Putamen (tissue), 1 donor: ENCODE measurements around the gene SCLY.

ENCODE experiments used
- DNase-seq: peaks from one replicate; pipeline ENCODE4 v3.0.0-alpha.2; 2016; ENCODE audit warnings: low spot score

SCLY gene

DNA sequence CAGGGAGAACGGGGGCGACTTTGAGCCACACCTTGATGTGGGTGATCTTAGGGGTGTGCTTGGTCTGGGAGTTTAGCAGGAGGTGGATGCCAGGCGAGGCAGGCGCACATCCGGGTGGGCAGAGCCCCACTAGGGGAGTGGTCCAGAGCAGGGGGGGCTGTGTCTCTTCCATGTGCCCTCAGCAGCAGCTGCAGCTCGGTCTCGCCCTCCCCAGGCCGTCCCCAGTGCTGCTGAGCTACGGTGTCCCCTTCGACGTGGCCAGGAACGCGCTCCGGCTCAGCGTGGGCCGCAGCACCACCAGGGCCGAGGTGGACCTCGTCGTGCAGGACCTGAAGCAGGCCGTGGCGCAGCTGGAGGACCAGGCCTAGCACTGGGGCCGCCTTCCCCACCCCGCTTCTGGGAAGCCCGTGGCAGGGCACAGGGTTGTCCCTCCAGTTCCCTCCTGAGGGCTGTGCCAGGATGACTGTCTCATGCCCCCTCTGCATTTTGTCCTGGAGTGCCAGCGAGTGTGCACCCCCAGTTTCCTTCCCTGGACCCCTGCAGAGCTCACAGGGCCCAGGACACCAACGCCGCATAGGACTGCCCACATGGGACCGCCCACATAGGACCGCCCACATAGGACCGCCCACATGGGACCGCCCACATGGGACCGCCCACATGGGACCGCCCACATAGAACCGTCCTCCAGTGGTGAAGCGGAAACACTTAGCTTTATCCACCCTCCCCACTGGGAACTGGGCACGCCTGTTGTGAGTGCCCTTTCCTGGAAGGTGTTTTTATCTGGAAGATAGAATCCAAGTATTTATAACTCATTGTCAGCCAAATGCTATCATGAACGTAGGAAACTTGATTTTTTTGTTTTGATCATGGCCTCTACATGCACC lies 37.4 kb downstream of the SCLY start:
- no peak for DNase-seq

DNA sequence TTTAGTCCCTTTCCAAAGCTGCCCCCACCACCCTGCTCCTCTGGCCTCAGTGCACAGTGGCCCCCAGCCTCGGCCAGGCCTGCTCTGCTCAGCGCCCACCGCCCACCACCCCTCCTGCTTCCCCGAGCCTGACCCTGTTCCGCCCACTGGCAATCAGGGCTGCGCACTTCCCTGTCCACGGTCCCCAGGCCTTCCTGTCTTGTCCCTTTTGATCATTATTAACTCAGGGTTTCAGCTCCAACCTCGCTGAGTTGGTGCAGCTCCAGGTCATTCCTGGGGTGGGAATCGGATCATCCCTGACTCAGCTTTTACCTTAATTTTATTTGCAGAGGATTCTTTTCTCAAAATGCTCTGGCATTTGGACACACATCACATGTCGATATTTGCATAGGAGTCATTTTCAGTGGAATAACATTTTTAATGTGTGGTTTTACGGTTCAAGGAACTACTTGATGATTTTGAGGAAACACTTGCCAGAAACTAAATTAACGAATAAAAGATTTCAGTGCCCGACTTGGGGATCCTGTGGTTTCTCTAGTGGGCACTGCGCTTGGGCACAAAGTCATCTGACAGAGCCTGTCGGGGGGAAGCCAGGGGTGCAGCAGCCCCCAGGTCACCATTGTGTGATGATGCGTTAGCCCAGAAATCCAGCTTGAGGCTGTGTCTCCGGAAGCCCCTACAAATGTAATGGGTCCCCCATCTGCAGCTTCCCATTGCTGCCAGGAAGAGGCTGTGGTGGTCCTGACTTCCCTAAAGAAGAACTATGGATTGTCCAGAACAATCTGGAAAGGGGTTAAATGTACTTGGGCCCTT lies 38.3 kb downstream of the SCLY start:
- no peak for DNase-seq

DNA sequence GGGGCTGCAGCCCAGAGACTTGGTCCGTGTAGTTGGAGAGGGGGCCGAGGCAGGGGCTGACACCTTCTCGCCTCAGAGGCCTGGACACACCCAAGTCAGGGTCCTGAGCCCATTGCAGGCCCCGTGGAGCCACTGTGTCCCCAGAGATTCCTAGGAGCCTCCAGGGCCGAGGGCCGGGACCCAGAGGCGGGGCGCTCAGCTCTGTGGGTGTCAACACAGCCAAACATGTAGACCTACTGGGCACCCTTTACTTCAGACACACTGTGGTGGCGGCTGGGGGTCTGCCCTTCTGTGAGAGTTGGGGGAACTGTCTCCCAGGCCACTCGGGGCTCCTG lies 38.9 kb downstream of the SCLY start:
- DNase-seq: no peak

DNA sequence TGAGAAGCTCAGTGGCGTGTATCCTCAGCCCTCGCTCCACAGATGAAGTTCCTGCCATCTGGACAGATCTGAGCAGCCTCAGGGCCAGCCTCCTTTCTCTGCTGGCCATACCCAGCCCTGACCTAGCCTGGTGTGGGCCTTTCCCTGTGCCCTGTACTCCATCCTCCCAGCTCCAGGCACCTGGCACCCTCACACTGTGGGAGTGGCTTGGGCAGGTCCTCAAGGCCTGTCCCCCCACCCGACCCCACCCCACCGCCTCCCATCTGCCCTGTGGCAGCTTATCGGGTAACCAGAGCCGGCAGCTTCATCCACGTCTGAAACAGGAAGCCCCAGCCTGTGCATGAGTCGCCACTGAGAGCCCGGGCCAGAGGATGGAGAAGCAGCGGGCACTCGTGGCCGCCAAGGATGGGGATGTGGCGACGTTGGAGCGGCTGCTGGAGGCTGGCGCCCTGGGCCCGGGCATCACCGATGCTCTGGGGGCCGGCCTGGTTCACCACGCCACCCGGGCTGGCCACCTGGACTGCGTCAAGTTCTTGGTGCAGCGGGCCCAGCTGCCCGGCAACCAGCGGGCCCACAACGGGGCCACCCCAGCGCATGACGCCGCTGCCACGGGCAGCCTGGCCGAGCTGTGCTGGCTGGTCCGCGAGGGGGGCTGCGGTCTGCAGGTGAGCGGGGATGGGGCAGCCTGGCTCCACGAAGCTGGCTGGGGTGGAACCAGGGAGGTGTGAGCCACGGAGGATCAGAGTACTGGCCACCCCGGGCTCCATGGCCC lies 39.4 kb downstream of the SCLY start, which contains the start of gene ESPNL:
TSS of gene ESPNL (plus strand) at position 292 of the 772 bp plus-strand sequence. CDS start at position 372, 80 bp downstream.
- DNase-seq: no peak

DNA sequence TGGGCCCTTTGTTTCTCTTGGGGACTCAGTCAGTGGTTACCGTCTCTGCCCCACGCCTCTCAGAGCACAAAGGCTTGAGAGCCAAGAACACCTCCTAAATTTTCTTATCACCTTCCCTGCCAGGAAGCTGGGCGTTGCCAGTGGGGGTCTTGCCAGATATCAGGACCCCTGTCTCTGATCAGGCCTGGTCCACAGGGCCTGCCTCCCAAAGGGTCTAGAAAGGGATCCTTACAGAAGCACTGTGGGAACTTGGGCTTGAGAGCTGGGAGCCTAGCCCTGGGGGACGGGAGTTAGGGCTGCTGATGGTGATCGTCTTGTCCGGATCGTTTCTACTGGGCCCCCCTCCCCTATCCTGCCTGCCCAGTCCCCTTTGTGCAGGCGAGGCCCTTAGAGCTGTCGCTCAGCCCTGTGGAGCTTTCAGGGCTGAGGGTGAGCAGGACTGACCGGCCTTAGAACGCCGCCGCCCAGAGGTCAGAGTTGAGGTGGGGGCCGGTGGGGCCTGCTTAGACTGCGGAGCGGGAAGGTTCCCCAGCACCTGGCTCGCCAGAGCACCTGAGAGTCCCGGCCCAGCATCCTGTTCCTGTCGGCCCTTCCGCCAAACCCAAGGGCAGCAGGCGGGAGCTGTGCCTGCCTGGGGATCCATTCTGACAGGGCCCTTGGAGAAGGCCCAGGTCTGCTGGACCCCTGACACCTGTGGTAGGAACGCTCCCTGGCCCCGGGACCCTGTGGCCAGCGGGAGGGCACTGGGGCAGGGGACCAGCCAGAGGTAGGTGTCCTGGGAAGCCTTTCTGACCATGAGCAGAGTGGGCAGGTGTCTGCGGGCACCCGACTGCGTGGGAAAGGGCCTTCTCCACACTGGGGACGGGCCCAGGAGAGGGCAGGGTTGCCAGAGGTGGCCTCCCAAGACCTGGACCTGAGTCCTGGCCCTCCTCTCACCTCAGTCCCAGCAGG lies 40.3 kb downstream of the SCLY start:
- no peak for DNase-seq

GRCh38 chr2:238101891-238102841 lies 41.4 kb downstream of the SCLY start:
- DNase-seq: no peak

GRCh38 chr2:238102865-238103264 lies 42.1 kb downstream of the SCLY start:
- no peak for DNase-seq

DNA sequence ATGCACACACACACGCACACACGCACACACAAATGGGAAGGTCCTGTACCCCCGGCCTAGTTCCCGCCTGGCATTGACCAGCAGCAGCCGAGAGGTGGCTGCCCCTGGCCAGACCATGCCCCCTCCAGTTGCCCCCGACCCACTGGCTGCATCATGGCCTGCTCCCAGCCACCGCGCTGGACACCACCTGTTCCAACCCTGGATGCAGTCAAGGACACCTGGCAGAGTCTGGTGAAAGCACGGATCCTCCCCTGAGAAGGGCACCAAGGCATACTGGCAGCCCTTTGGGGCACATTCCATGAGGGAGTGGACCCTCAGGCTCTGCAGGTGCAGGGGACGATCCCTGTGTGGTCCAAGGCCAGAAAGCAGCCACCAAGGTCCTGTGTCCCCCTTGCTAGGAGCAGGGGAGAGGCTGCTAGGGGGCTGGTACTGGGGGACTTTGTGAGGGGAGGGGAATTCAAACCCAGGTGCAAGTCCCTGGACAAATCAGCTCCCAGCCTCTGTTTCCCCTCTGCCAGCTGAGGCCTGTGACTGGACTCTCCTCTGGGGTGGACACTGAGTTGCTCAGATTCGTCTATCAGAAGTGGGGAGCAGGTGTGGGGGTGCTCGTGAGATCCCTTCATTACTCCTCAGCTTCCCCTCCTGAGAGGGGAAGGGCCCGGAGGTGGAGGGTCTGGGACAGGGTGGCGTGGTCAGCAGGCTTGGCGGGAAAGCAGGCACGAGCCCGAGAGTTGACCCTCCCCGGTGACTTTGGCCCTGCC lies 42.8 kb downstream of the SCLY start:
- DNase-seq: no peak

DNA sequence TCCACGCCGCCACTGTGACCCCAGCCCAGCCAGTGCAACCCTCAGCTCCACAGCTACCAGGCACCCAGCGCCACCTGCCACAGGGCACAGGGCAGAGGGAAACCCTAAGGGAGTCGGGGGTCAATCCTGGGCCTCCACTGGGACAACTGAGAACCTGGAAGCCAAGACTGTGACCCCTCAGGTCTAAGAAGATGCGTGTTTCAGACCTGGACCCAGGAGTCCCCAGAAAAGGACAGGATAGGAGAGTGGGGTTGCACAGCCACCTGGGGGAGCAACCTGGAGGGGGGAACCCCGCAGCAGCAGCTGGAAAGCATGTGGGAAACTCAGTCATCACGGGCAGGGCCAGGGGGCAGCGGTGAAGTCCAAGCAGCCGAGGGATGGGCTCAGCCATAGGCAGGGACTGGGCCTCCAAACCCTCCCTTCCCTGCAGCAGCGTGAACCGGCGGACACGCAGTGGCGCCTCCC lies 43.5 kb downstream of the SCLY start:
- DNase-seq: no peak

- DNase-seq: no peak
These were observed 44.0 kb downstream of the SCLY start for GRCh38 chr2:238104691-238105371.

GRCh38 chr2:238105506-238106338 lies 44.9 kb downstream of the SCLY start:
- DNase-seq: no peak

DNA sequence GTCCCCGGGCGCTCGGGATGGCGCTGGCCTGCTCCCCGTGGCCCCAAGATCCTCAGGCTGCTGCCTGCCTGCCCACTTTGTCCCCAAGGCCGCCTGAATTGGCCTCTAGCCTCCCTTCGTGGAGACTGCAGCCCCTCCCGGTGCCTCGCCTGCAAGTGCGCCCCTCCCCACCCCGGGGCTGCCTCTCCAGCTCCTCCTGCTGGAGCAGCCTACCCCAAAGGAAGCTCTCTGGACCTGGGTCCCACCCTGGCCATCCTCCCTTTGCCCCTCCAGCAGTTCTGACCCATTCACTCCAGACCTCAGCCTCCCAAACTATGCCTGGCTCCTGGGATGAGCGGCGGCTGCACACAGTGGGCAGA lies 45.5 kb downstream of the SCLY start:
- DNase-seq: no peak

DNA sequence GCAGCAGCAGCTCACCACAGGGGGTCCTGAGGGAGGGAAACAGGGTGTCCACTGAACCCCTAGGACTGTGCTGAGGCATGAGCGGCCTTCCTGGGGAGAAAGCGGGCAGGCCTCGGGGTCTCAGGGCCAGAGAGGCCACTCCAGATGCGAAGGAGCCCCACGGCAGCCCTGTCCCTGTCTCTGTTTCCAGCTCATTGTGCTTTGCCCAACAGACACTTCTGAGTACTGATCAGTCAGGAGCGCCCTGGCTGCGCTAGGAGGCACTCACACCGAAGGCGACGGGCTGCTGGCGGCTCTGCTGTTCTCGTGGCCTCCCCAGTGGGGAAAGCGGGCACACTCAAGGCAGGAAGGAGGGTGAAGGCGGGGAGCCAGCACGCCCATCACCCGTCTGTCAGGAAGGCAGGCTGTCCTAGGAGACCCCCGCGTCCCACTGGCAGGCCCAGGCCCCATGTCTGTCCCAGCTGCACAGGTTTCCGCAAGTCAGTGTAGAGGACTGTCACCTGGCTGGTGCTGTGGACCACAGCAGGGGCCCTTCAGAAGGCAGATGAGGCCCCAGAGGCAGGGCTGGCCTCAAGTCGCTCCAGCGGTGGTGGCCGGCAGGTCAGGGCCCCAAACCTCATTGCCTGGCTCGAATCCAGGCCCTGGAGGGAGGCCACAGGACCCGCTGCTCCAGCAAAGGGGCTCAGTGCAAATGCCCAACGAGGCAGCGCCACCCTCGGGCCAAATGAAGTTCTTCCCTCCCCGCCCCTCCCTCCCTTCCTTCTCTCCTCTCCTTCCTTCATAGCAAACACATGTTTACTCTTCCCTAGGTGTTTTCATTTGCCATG lies 46.1 kb downstream of the SCLY start:
- DNase-seq: no peak

GRCh38 chr2:238107525-238108422 lies 47.0 kb downstream of the SCLY start:
- no peak for DNase-seq

DNA sequence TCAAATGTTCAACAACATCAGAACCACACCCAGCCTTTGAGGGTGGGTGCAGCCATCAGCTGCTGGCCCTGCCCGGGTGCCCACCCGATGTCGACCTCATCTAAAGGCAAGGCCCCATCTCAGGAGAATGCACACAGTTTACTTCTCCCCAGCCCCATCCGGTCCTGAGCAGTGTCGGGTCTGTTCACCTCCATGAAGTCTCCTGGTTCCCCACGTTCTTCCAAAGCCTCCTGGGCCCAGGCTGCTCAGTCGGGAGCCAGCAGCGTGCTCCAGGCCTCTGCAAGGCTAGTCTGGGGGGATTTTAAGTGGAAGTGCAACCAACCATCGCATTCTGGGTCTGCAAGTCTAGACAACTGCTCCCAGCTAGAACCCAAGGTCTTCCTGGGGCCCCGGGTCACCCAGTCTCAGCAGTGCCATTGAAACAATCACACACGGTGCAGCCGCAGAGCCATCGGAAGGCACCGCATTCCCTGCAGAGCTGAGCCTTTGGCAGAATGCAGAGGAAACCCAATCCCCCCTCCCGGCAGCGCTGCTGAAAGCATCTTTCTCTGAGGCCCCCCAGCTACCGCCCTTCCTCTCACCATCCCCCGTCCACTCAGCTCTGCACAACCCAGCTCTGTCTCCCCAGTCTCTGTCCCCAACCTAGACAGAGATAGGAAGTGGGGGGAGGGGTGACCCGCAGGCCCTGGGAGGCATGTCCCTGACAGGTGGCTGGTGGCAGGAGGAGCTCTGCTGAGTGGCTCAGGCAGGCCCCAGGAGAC lies 47.8 kb downstream of the SCLY start:
- DNase-seq: no peak
